GM18508 (cell line): ENCODE measurements around the gene HSD17B14.

ENCODE experiments used
- ATAC-seq: cut with Tn5 transposase; IDR thresholded peaks from one replicate; pipeline ENCODE4 v1.9.1; 2021; ENCODE audit warnings: moderate number of reproducible peaks; ENCODE audit not compliant: insufficient read depth, unreplicated experiment

The HSD17B14 gene

GRCh38 chr19:48833049-48833448 is 3.2 kb downstream of the HSD17B14 start:
- no peak for ATAC-seq

GRCh38 chr19:48830965-48831364 is 5.3 kb downstream of the HSD17B14 start:
- no peak for ATAC-seq

GRCh38 chr19:48830088-48830487 is 6.2 kb downstream of the HSD17B14 start:
- no peak for ATAC-seq

- no peak for ATAC-seq
Measured at GRCh38 chr19:48826606-48827020, 9.7 kb downstream of the HSD17B14 start.

- ATAC-seq: no peak
Measured at GRCh38 chr19:48822514-48822913, 13.8 kb downstream of the HSD17B14 start.

- no peak for ATAC-seq
Measured at GRCh38 chr19:48821633-48822032, 14.7 kb downstream of the HSD17B14 start.

GRCh38 chr19:48819366-48819816 is 16.9 kb downstream of the HSD17B14 start:
- no peak for ATAC-seq

GRCh38 chr19:48818234-48818820 is 18.0 kb downstream of the HSD17B14 start:
- no peak for ATAC-seq

- ATAC-seq: no peak
Measured at GRCh38 chr19:48817585-48818124, 18.6 kb downstream of the HSD17B14 start.

- no peak for ATAC-seq
Measured at GRCh38 chr19:48815870-48816501, 20.3 kb downstream of the HSD17B14 start.

GRCh38 chr19:48814895-48815294 is 21.4 kb downstream of the HSD17B14 start:
- no peak for ATAC-seq

- no peak for ATAC-seq
Measured at GRCh38 chr19:48813123-48813913, 23.0 kb downstream of the HSD17B14 start.

GRCh38 chr19:48812094-48812929 is 24.0 kb downstream of the HSD17B14 start:
- no peak for ATAC-seq

- no peak for ATAC-seq
Measured at GRCh38 chr19:48810151-48810550, 26.1 kb downstream of the HSD17B14 start.

GRCh38 chr19:48807590-48808308 is 28.5 kb downstream of the HSD17B14 start:
- no peak for ATAC-seq

GRCh38 chr19:48806818-48807589 is 29.3 kb downstream of the HSD17B14 start:
- no peak for ATAC-seq

- ATAC-seq: no peak
Measured at GRCh38 chr19:48806518-48806817, 29.8 kb downstream of the HSD17B14 start.

- no peak for ATAC-seq
Measured at GRCh38 chr19:48805452-48805851, 30.8 kb downstream of the HSD17B14 start.

- no peak for ATAC-seq
Measured at GRCh38 chr19:48804496-48804895, 31.8 kb downstream of the HSD17B14 start.
